HepG2 (cell line): Measurements from ENCODE around the gene NXN. TPM values are rescaled to one million over a fixed set of nuclear protein-coding genes. Genes with fewer than 3 reads are reported as not detected.

Experiments
- AHDC1 ChIP-seq: sonication (generic); formaldehyde crosslinking; IDR thresholded peaks from 2 replicates; pipeline ENCODE4 v1.5.1; 2020; ENCODE audit warnings: mild to moderate bottlenecking, missing genetic modification reagents, borderline replicate concordance
- ATF5 ChIP-seq: sonication (generic); formaldehyde crosslinking; IDR thresholded peaks from 2 replicates; pipeline ENCODE4 v1.4.0; 2020; ENCODE audit warnings: mild to moderate bottlenecking, low read depth, missing genetic modification reagents
- BRF2 ChIP-seq: sonication (generic); formaldehyde crosslinking; IDR thresholded peaks from 2 replicates; pipeline ENCODE4 v1.8.1; 2022; ENCODE audit warnings: mild to moderate bottlenecking, missing genetic modification reagents
- CTCF ChIP-seq: sonication (generic); formaldehyde crosslinking; IDR thresholded peaks from 2 replicates; pipeline ENCODE4 v1.5.0; 2020; ENCODE audit warnings: mild to moderate bottlenecking, missing genetic modification reagents, moderate library complexity
- MAFK ChIP-seq, 2 experiments: IDR thresholded peaks in 1 of 2; conservative IDR thresholded peaks in 1 of 2; 2 replicates each; pipeline ENCODE4 v1.6.1; 2011; ENCODE audit warnings: improper control_type of control experiment in 2 of 2, low read length in 2 of 2
- SPEN ChIP-seq: sonication (generic); formaldehyde crosslinking; IDR thresholded peaks from 2 replicates; pipeline ENCODE4 v1.5.1; 2020; ENCODE audit warnings: low read depth, mild to moderate bottlenecking, missing genetic modification reagents
- ZIK1 ChIP-seq: sonication (generic); formaldehyde crosslinking; IDR thresholded peaks from 2 replicates; pipeline ENCODE4 v1.5.0; 2020; ENCODE audit warnings: mild to moderate bottlenecking, low read depth, missing genetic modification reagents, borderline replicate concordance
- ZNF34 ChIP-seq: sonication (generic); formaldehyde crosslinking; IDR thresholded peaks from 2 replicates; pipeline ENCODE4 v1.4.0; 2020; ENCODE audit warnings: mild to moderate bottlenecking, missing genetic modification reagents, borderline replicate concordance
- ZNF350 ChIP-seq: sonication (generic); formaldehyde crosslinking; IDR thresholded peaks from 2 replicates; pipeline ENCODE4 v1.4.0; 2020; ENCODE audit warnings: mild to moderate bottlenecking, low read depth, missing genetic modification reagents, borderline replicate concordance
- ZNF652 ChIP-seq: IDR thresholded peaks from 2 replicates; pipeline ENCODE4 v1.6.1; 2016; ENCODE audit warnings: low read depth, borderline replicate concordance
- ZSCAN20 ChIP-seq: sonication (generic); formaldehyde crosslinking; IDR thresholded peaks from 2 replicates; pipeline ENCODE4 v1.4.0; 2020; ENCODE audit warnings: missing genetic modification reagents, mild to moderate bottlenecking, borderline replicate concordance
- ZSCAN29 ChIP-seq: sonication (generic); formaldehyde crosslinking; conservative IDR thresholded peaks from 2 replicates; pipeline ENCODE4 v1.4.0; 2020; ENCODE audit warnings: mild to moderate bottlenecking, missing genetic modification reagents
- ZSCAN31 ChIP-seq: sonication (generic); formaldehyde crosslinking; IDR thresholded peaks from 2 replicates; pipeline ENCODE4 v1.5.0; 2020; ENCODE audit warnings: low read depth, mild to moderate bottlenecking, missing genetic modification reagents
- polyA plus RNA-seq, 8 experiments: library from polyadenylated mRNA; depleted of rRNA in 3 of 8; stranded (reverse) in 7 of 8; unstranded in 1 of 8; fragments of >200 nt; fragmentation: Illumina TruSeq in 4 of 8; extraction: Trizol in 4 of 8; gene quantifications; 2 replicates each; pipeline versions ENCODE4 v1.2.1 to v1.2.3, GENCODE V29; 2011 to 2016; ENCODE audit warnings: low read depth in 4 of 8, missing spikeins in 1 of 8, mixed read lengths in 1 of 8; ENCODE audit not compliant: insufficient read depth in 1 of 8
- total RNA-seq, 5 experiments: library from RNA; depleted of rRNA; stranded (reverse); fragments of >200 nt; fragmentation: Illumina TruSeq; extraction: Trizol; gene quantifications; 2 replicates each; pipeline ENCODE4 v1.2.3, GENCODE V29; 2016; ENCODE audit warnings: low read depth in 1 of 5
- TF ChIP-seq, protein P1 (sequence below): sonication (generic); formaldehyde crosslinking; IDR thresholded peaks from 2 replicates; pipeline ENCODE4 v1.9.0; 2021; ENCODE audit warnings: missing genetic modification reagents, borderline replicate concordance

The NXN gene
- total and polyA plus RNA-seq, 2 of the 13 experiments (the other 11 are each of a cell fraction or from before 2014, with no cell fraction given), result 22.2 to 24.3 TPM

- TF ChIP-seq BRF2 (CRISPR knock-in tag), result peak; percentile 15; the same call in 1 of the 2 replicates
- TF ChIP-seq, protein P1, sequence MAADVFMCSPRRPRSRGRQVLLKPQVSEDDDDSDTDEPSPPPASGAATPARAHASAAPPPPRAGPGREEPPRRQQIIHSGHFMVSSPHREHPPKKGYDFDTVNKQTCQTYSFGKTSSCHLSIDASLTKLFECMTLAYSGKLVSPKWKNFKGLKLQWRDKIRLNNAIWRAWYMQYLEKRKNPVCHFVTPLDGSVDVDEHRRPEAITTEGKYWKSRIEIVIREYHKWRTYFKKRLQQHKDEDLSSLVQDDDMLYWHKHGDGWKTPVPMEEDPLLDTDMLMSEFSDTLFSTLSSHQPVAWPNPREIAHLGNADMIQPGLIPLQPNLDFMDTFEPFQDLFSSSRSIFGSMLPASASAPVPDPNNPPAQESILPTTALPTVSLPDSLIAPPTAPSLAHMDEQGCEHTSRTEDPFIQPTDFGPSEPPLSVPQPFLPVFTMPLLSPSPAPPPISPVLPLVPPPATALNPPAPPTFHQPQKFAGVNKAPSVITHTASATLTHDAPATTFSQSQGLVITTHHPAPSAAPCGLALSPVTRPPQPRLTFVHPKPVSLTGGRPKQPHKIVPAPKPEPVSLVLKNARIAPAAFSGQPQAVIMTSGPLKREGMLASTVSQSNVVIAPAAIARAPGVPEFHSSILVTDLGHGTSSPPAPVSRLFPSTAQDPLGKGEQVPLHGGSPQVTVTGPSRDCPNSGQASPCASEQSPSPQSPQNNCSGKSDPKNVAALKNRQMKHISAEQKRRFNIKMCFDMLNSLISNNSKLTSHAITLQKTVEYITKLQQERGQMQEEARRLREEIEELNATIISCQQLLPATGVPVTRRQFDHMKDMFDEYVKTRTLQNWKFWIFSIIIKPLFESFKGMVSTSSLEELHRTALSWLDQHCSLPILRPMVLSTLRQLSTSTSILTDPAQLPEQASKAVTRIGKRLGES, result 0 out of 2 replicates have a peak, but pooled peaks have one; percentile 34
- peak; percentile 92; the same call in 1 of the 2 replicates for TF ChIP-seq ZNF350 (CRISPR knock-in tag)
- TF ChIP-seq ZIK1 (CRISPR knock-in tag), result peak; percentile 36
- TF ChIP-seq ZNF652 (CRISPR knock-in tag), result peak; percentile 87
- peak; percentile 99 for TF ChIP-seq CTCF (CRISPR knock-in tag)
- peak; percentile 97 for TF ChIP-seq SPEN (CRISPR knock-in tag)
- TF ChIP-seq ZSCAN31, result peak; percentile 92
- peak; percentile 76; the same call in 1 of the 2 replicates for TF ChIP-seq ZSCAN29 (CRISPR knock-in tag)
- TF ChIP-seq AHDC1 (CRISPR knock-in tag), result 0 out of 2 replicates have a peak, but pooled peaks have one; percentile 59
- TF ChIP-seq MAFK (conservative IDR thresholded peaks at IDR 0.05 in 1 of 2, IDR thresholded peaks at IDR 0.05 in 1 of 2; ENCODE audit: low read length in 2 of 2), result no peak
- no peak for TF ChIP-seq ATF5
- TF ChIP-seq ZSCAN20 (CRISPR knock-in tag), result no peak
- peak; percentile 89; the same call in 1 of the 2 replicates for TF ChIP-seq ZNF34 (CRISPR knock-in tag)
Observed at GRCh38 chr17:996554-997344, 17.2 kb upstream of the NXN start, which contains the start of gene TIMM22 (continued).
